ENCODE results near the gene SLC35G6. TPM values are rescaled to one million over a fixed set of nuclear protein-coding genes. Genes with fewer than 3 reads are reported as not detected.
A peak's percentile ranks its signal among the peaks of the same experiment; 100 is the strongest.
"Not testable (repeated sequence)": the region's sequence is repeated elsewhere in the genome, so short reads cannot be mapped to it uniquely, and the experiment has no call there.

The SLC35G6 gene
- total RNA-seq, result not detected

- H3K36me3 ChIP-seq; DNase-seq (ENCODE audit: low spot score in 2 of 2); H3K9me3 ChIP-seq; H3K27me3 ChIP-seq: not testable (repeated sequence)
- H3K4me1 ChIP-seq, result peaks cover 19 to 41% of the 10 kb centered on the region in 2 donors
- peak within 1 kb of the TSS; percentile 100 for H3K27ac ChIP-seq
- intact Hi-C loops (cut with DNase I), result loop anchor here (5.0 to 10.0 kb wide), 3 partner anchors 204 to 676 kb away; partner anchors contain the start of genes CYB5D1, NAA38, TMEM88 and TP53
- H3K4me3 ChIP-seq, result peak within 1 kb of the TSS; percentile 100
Observed at GRCh38 chr17:7481275-7481674, at the start of gene SLC35G6. SLC35G6 (plus strand) TSS chr17:7481446; CDS start chr17:7481517, 71 bp downstream.

GRCh38 chr17:7432296-7432695 lies 49.0 kb upstream of the SLC35G6 start:
- no peaks in the 10 kb centered on the region for H3K27me3 ChIP-seq
- no peak overlapping the region for H3K4me3 ChIP-seq
- peaks cover 11 to 18% of the 10 kb centered on the region in 2 donors for H3K4me1 ChIP-seq
- intact Hi-C loops (cut with DNase I), result no loop called here
- TF ChIP-seq, protein P1, sequence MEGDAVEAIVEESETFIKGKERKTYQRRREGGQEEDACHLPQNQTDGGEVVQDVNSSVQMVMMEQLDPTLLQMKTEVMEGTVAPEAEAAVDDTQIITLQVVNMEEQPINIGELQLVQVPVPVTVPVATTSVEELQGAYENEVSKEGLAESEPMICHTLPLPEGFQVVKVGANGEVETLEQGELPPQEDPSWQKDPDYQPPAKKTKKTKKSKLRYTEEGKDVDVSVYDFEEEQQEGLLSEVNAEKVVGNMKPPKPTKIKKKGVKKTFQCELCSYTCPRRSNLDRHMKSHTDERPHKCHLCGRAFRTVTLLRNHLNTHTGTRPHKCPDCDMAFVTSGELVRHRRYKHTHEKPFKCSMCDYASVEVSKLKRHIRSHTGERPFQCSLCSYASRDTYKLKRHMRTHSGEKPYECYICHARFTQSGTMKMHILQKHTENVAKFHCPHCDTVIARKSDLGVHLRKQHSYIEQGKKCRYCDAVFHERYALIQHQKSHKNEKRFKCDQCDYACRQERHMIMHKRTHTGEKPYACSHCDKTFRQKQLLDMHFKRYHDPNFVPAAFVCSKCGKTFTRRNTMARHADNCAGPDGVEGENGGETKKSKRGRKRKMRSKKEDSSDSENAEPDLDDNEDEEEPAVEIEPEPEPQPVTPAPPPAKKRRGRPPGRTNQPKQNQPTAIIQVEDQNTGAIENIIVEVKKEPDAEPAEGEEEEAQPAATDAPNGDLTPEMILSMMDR (IDR thresholded peaks at IDR 0.05), result no peak
- no peaks in the 10 kb centered on the region for H3K9me3 ChIP-seq
- no peak for DNase-seq (ENCODE audit: low spot score in 2 of 2)
- H3K27ac ChIP-seq, result no peak overlapping the region
- H3K36me3 ChIP-seq, result no peaks in the 10 kb centered on the region

GRCh38 chr17:7435676-7436555 lies 45.3 kb upstream of the SLC35G6 start:
- DNase-seq (ENCODE audit: low spot score in 2 of 2), result peak in 1 of 2 donors; percentile 74
- TF ChIP-seq, protein P1 (IDR thresholded peaks at IDR 0.05), result no peak
- peaks cover 18 to 36% of the 10 kb centered on the region in 2 donors for H3K4me1 ChIP-seq
- no peaks in the 10 kb centered on the region for H3K9me3 ChIP-seq
- H3K4me3 ChIP-seq, result peak overlapping the region; percentile 59 to 69
- H3K36me3 ChIP-seq, result no peaks in the 10 kb centered on the region
- H3K27me3 ChIP-seq, result peaks cover 14% of the 10 kb centered on the region
- intact Hi-C loops (cut with DNase I), result loop anchor here (1.0 to 2.0 kb wide), 4 partner anchors 19 to 125 kb away; partner anchors contain the start of genes KCTD11, SENP3 and TMEM256
- H3K27ac ChIP-seq, result peak overlapping the region; percentile 45 to 52

DNA sequence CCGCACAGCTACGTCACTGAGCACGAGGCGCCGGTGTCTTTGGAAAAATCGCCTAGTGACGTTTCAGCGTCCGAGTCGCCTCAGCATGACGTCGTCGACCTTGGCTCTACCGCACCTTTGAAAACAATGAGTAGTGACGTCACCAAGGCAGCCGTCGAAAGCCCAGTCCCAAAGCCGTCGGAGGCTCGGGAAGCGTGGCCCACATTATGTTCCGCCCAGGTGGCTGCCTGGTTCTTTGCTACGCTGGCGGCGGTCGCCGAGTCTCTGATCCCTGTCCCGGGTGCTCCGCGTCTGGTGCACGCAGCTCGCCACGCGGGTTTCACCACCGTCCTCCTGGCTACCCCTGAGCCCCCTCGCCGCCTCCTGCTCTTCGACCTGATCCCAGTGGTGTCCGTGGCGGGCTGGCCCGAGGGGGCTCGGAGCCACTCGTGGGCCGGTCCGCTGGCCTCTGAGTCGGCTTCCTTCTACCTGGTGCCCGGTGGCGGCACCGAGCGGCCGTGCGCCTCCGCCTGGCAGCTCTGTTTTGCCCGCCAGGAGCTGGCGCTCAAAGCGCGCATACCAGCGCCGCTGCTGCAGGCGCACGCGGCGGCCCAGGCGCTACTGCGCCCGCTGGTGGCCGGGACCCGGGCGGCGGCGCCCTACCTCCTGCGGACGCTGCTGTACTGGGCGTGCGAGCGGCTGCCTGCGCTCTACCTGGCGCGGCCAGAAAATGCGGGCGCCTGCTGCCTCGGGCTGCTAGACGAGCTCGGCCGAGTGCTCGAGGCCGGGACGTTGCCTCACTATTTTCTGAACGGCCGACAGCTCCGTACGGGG lies 44.5 kb upstream of the SLC35G6 start:
- no peaks in the 10 kb centered on the region for H3K36me3 ChIP-seq
- peak overlapping the region; percentile 59 to 69 for H3K4me3 ChIP-seq
- peaks cover 18 to 36% of the 10 kb centered on the region in 2 donors for H3K4me1 ChIP-seq
- peak overlapping the region; percentile 45 to 62 for H3K27ac ChIP-seq
- peaks cover 14% of the 10 kb centered on the region for H3K27me3 ChIP-seq
- no peaks in the 10 kb centered on the region for H3K9me3 ChIP-seq
- intact Hi-C loops (cut with DNase I), result loop anchor here (1.0 to 2.0 kb wide), 4 partner anchors 18 to 124 kb away; partner anchors contain the start of genes KCTD11, POLR2A and SENP3
- TF ChIP-seq, protein P1 (IDR thresholded peaks at IDR 0.05), result peak; percentile 61 to 89 (median 76)
- DNase-seq (ENCODE audit: low spot score in 2 of 2), result peak in 1 of 2 donors; percentile 86

- Histone ChIP-seq H3K36me3 (no peaks in the 10 kb centered on the region), H3K9me3 (no peaks in the 10 kb centered on the region), H3K27me3 (peaks cover 14% of the 10 kb centered on the region), H3K4me3 (peak overlapping the region; percentile 45 to 69), H3K4me1 (peaks cover 18 to 36% of the 10 kb centered on the region in 2 donors), H3K27ac (peak overlapping the region in 1 of 2 donors; percentile 45)
- DNase-seq (ENCODE audit: low spot score in 2 of 2), result no peak
- TF ChIP-seq, protein P1 (IDR thresholded peaks at IDR 0.05), result no peak
- intact Hi-C loops (cut with DNase I), result loop anchor here (1.0 to 2.0 kb wide), 3 partner anchors 17 to 123 kb away; partner anchors contain the start of genes POLR2A and SENP3
Observed at GRCh38 chr17:7437369-7437863, 43.8 kb upstream of the SLC35G6 start.
